Esophagus squamous epithelium (tissue), 4 donors: ENCODE measurements around the gene FZD10.

ENCODE experiments used
- CTCF ChIP-seq, 6 experiments: fragments of 450-650 bp in 4 of 6; fragments of 200-600 bp in 2 of 6; sonication (generic) in 2 of 6; IDR thresholded peaks; one replicate each; pipeline ENCODE4 v1.5.1; 2016 to 2019; ENCODE audit warnings: antibody characterized with exemption in 6 of 6, mild to moderate bottlenecking in 4 of 6, moderate library complexity in 4 of 6
- POLR2A ChIP-seq, 4 donors: fragments of 450-650 bp; IDR thresholded peaks; one replicate each; pipeline ENCODE4 v1.6.1; 2017; ENCODE audit warnings: antibody characterized with exemption in 4 of 4, mild to moderate bottlenecking in 4 of 4, moderate library complexity in 3 of 4

GRCh38 chr12:130179191-130179590 lies 16.9 kb downstream of the FZD10 start:
- TF ChIP-seq CTCF (IDR thresholded peaks at IDR 0.05) (no peak), POLR2A (IDR thresholded peaks at IDR 0.05) (no peak)
